GM20431 (cell line): ENCODE results near the gene SLC37A2.

Source experiments
- in situ Hi-C: fragments of 300-500 bp; cut with MseI, MboI; formaldehyde crosslinking; loops from one replicate; pipeline ENCODE4 v1.15.0; 2020; ENCODE audit warnings: low sequenced_read_pairs; ENCODE audit not compliant: unreplicated experiment

Gene SLC37A2

GRCh38 chr11:125102025-125102424 lies 38.9 kb downstream of the SLC37A2 start:
- in situ Hi-C loops, result no loop called here

DNA sequence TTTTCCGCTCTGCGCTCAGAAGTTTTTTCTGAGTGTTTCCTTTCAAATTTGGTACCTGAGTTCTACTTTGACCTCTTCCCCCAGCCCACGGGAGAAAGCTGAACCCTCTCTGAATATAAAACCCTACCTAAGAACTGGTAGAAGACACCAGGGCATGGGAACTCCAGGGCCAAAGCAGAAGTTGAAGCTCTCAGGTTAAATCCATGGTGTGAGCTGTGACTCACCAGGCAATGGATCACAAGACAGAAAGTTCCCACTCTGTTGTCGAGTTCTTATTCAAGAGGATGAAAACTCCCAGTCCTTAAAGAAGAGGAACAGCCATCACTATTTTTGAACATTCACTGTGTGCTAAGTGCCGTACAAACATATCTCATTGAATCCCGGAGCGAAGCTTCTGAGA lies 39.4 kb downstream of the SLC37A2 start:
- in situ Hi-C loops, result no loop called here

DNA sequence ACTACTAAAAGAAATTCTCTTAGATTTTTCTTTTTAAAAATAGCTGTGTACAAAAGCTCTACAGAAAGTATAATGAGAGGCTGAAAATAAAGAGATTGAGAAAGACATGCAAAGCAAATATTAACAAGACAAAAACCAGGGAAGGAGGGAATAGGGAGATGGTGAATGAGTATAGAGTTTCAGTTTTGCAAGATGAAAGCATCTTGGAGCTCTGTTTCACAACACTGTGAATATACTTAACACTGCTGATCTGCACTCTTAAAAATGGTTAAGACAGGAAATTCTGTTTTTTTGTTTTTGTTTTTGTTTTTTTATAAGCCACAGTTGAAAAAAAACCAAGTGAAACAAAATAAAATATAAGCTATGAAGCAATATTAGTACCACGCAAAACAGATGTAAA lies 42.8 kb downstream of the SLC37A2 start:
- in situ Hi-C loops, result no loop called here

GRCh38 chr11:125108469-125108868 lies 45.4 kb downstream of the SLC37A2 start:
- in situ Hi-C loops, result no loop called here

DNA sequence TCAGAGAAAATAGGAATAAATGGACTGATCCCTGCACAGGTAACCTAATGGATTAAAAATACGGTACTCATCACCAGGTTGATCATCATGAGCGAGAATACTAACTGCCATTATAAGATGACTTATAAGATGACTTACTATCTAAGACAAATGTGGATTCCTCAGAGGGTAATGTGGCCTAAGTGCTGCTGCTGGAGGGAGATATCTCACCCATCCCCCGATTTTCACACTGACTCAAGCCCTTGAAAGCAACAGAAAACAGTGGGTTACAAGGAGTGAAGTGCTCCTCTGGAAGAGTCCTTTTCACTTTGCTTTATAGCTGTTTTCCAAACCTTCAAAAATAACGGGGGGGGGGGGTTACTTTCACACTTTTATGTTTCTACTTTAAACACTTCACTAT lies 47.4 kb downstream of the SLC37A2 start:
- in situ Hi-C loops, result no loop called here

GRCh38 chr11:125111001-125111342 lies 47.9 kb downstream of the SLC37A2 start:
- in situ Hi-C loops, result no loop called here

DNA sequence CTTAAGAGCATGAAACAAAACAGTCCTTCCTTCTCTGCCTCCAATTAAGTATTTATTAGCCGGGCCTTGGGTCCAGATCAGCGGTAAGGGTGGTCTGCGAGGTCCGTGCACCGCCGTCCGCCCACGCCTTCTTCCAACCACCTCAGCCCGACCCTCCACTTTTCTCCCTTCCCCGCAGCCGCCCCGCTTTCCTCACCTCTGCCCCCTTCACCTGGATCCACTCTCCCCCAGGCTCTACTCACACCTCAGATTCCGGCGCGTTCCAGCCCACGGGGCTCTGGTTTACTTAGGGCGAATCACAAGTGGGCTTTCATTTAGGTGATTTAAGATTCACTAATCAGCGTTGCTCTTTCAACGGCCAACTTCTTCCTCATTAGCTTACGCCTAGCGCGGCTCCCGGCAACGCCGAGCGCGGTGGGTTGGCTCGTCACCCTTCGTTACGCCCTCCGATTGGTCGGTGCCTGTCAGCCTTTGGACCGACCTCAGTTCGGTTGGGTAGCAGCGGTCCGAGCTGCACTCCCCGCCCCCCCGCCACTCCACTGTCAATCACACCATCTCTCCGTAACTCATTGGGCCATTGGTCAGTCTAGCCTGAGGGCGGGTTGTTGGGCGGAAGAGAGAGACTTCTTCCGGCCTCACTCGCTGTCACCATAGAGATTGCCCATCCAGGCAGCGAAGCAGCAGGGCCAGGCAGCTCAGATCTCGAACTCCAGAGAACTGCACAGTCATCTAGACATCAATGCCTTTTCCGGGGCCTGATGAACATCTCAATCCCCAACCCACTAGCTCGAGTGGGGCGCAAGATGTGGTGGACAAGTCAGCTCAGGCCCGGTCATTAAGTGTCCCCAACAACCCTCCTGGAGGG lies 48.5 kb downstream of the SLC37A2 start, which contains the start of gene TMEM218:
Gene TMEM218 (minus strand): TSS at position 284 of the 865 bp plus-strand sequence. CDS start 9,385 bp downstream, outside the sequence.
- in situ Hi-C loops, result no loop called here

GRCh38 chr11:125112208-125112604 lies 49.1 kb downstream of the SLC37A2 start:
- in situ Hi-C loops, result no loop called here

- in situ Hi-C loops, result no loop called here
Observed at GRCh38 chr11:125114518-125114917, 51.4 kb downstream of the SLC37A2 start.

GRCh38 chr11:125117429-125117828 lies 54.3 kb downstream of the SLC37A2 start:
- in situ Hi-C loops, result no loop called here

- in situ Hi-C loops, result no loop called here
Observed at GRCh38 chr11:125123194-125123946, 60.3 kb downstream of the SLC37A2 start.

GRCh38 chr11:125123947-125124617 lies 61.0 kb downstream of the SLC37A2 start:
- in situ Hi-C loops, result no loop called here

DNA sequence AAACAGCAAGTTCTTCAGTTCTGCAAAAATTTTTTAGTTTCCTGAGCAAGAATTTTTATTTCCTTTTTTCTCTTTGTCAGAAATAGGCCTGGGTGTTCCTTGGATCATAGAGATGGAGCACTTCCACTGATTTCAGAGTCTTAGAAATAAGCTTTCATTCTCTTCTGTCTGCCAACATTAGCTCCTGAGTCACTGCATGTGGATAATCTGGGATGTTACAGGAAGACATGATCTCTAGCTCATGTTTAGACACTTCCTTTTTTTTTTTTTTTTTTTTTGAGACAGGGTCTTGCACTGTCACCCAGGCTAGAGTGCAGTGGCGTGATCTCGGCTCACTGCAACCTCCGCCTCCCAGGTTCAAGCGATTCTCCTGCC lies 61.5 kb downstream of the SLC37A2 start:
- in situ Hi-C loops, result no loop called here

DNA sequence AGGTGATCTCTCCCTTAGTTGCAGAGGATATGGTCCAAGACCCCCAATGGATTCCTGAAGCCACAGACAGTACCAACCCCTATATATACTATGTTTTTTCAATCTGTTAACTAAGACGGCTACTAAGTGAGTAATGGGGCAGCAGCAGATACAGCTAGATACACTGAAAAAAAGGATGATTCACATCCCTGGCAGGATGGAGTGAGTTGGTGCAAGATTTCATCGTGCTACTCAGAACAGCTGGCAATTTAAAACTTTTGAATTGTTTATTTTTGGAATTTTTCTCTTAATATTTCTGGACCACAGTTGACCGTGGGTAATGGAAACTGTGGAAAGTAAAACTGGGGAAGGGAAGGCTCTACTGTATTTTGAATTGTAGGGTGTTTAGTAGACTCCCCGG lies 65.3 kb downstream of the SLC37A2 start:
- in situ Hi-C loops, result no loop called here

DNA sequence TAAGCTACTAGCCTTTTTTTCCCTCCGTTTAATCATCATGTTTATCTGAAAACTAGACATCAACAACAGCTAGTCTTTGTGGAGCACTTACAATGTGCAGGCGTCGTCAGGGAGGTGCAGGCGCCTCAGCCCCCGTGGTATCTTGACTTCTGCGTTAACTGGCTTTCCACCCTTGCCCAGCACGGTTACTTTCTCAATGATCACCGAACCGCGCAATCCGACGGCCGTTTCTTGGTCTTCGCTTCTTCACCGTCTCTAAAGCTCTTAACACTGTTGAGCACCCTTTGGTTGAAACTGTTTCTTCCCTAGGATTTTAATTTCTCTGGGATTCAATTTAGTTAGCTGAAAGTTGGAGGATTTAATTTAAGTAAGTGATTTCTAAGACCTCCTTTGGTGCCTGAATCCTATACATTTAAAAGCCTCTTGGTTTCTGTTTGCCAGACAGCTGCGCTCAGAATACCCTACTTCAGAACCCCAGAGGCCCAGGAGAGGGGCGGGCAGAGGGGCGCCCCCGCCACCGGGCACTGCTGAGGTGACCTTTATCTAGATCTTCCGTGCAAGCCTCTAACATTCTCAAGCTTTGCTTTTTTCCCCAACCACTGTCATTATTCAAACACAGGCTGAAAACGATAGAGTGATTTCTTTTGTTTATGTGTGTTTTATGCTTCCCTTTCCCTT lies 66.3 kb downstream of the SLC37A2 start:
- in situ Hi-C loops, result no loop called here

- in situ Hi-C loops, result loop anchor here (10.0 kb wide), 1 partner anchor 157 kb away; no protein-coding TSS in a partner anchor
Observed at GRCh38 chr11:125132071-125132470, 69.0 kb downstream of the SLC37A2 start.

DNA sequence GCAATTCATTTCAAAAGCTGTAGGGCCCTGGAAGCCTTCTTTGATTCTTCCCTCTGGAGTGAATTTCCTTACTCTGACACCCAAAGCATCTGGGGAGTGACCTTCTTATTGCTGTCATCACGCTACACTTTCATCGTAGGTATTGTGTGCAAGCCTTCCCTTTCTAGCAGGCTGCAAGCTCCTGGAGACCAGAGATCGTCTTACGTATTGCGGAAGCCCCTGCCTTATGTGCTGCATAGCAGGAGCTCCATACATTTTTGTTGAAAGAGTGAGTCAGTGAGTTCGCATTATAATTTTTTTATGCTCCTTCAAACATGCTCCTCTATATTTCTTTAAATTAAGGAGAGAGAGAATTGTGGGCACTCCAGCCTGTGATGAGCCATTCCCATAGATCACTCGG lies 69.5 kb downstream of the SLC37A2 start:
- in situ Hi-C loops, result loop anchor here (10.0 kb wide), 1 partner anchor 158 kb away; no protein-coding TSS in a partner anchor

GRCh38 chr11:125136001-125136400 lies 72.9 kb downstream of the SLC37A2 start:
- in situ Hi-C loops, result loop anchor here (10.0 kb wide), 1 partner anchor 161 kb away; no protein-coding TSS in a partner anchor

- in situ Hi-C loops, result loop anchor here (10.0 kb wide), 1 partner anchor 164 kb away; no protein-coding TSS in a partner anchor
Observed at GRCh38 chr11:125138966-125139365, 75.9 kb downstream of the SLC37A2 start.

- in situ Hi-C loops, result loop anchor here (10.0 kb wide), 2 partner anchors 165 to 185 kb away; partner anchors contain the start of gene CCDC15
Observed at GRCh38 chr11:125139778-125140177, 76.7 kb downstream of the SLC37A2 start.
